Testis (tissue), 3 donors: ENCODE measurements around the gene PLEKHM2. TPM values are rescaled to one million over a fixed set of nuclear protein-coding genes. Genes with fewer than 3 reads are reported as not detected.

Source experiments
- DNase-seq: peaks from one replicate; pipeline ENCODE4 v3.0.0-alpha.2; 2019
- H3K27ac ChIP-seq, 2 donors: fragments of 200-600 bp; sonication (generic); one replicate each; pipeline ENCODE4 v1.5.1; 2019
- H3K27me3 ChIP-seq: fragments of 200-600 bp; sonication (generic); one replicate; pipeline ENCODE4 v1.5.1; 2019
- H3K36me3 ChIP-seq: fragments of 200-600 bp; sonication (generic); one replicate; pipeline ENCODE4 v1.5.1; 2017; ENCODE audit warnings: low read depth; ENCODE audit errors: missing control alignments
- H3K4me1 ChIP-seq: fragments of 200-600 bp; sonication (generic); one replicate; pipeline ENCODE4 v1.5.1; 2019
- H3K4me3 ChIP-seq, 2 donors: fragments of 200-600 bp; sonication (generic); one replicate each; pipeline ENCODE4 v1.5.1; 2017 to 2019
- H3K9me3 ChIP-seq: fragments of 200-600 bp; sonication (generic); one replicate; pipeline ENCODE4 v1.5.1; 2017
- CTCF ChIP-seq, 3 experiments: fragments of 450-650 bp in 2 of 3; fragments of 200-600 bp in 1 of 3; sonication (generic) in 1 of 3; IDR thresholded peaks; one replicate each; pipeline ENCODE4 v1.5.1; 2016 to 2019; ENCODE audit warnings: antibody characterized with exemption in 3 of 3, mild to moderate bottlenecking in 2 of 3, moderate library complexity in 1 of 3
- POLR2A ChIP-seq: fragments of 450-650 bp; IDR thresholded peaks from one replicate; pipeline ENCODE4 v1.6.1; 2017; ENCODE audit warnings: antibody characterized with exemption, mild to moderate bottlenecking, moderate library complexity
- WGBS, 2 donors: methylation state at CpG; one replicate each; pipeline ENCODE4 v1.1.5; 2018; 5-methylcytosine and 5-hydroxymethylcytosine counted together
- intact Hi-C: fragments of 100-400 bp; cut with DNase I; formaldehyde crosslinking; loops from one replicate; pipeline ENCODE4 v1.15.1; 2023; ENCODE audit warnings: low total_unique reads
- polyA plus RNA-seq: library from polyadenylated mRNA; stranded (reverse); fragments of 350-450 nt; fragmentation: Illumina TruSeq; extraction: RNeasy Lipid Tissue Mini Kit (QIAGEN cat#74804); gene quantifications from one replicate; pipeline ENCODE4 v1.2.3, GENCODE V29; 2014; ENCODE audit warnings: low read depth, low replicate concordance; ENCODE audit not compliant: insufficient read depth
- total RNA-seq, 2 donors: library from RNA; depleted of rRNA; stranded (reverse); fragments of >200 nt; gene quantifications; one replicate each; pipeline ENCODE4 v1.2.3, GENCODE V29; 2016

PLEKHM2 gene
- total and polyA plus RNA-seq, 3 donors from 2014 or later, result 61.9 to 98.4 (median 70.2) TPM

- WGBS, 2 donors, result 79 to 84% methylated on average over 2 of the region's 2 CpGs
- Histone ChIP-seq H3K27ac (no peak overlapping the region), H3K27me3 (no peaks in the 10 kb centered on the region), H3K9me3 (no peaks in the 10 kb centered on the region), H3K4me1 (peaks cover 18% of the 10 kb centered on the region), H3K4me3 (no peak overlapping the region), H3K36me3 (no peaks in the 10 kb centered on the region)
- TF ChIP-seq CTCF (IDR thresholded peaks at IDR 0.05) (no peak), POLR2A (no peak)
- intact Hi-C loops, result no loop called here
- no peak for DNase-seq
Measured at GRCh38 chr1:15755021-15755645, 71.0 kb downstream of the PLEKHM2 start.

- intact Hi-C loops, result no loop called here
- H3K4me1 ChIP-seq, result peaks cover 20% of the 10 kb centered on the region
- no peaks in the 10 kb centered on the region for H3K9me3 ChIP-seq
- no peak for DNase-seq
- no peaks in the 10 kb centered on the region for H3K27me3 ChIP-seq
- TF ChIP-seq POLR2A (no peak), CTCF (IDR thresholded peaks at IDR 0.05) (no peak)
- no peak overlapping the region for H3K4me3 ChIP-seq
- no peaks in the 10 kb centered on the region for H3K36me3 ChIP-seq
- no peak overlapping the region for H3K27ac ChIP-seq
- 88 to 90% methylated on average over 4 of the region's 4 CpGs for WGBS, 2 donors
Measured at GRCh38 chr1:15755646-15756040, 71.5 kb downstream of the PLEKHM2 start.

- Histone ChIP-seq H3K27ac (peak overlapping the region in 1 of 2 donors; percentile 93), H3K36me3 (no peaks in the 10 kb centered on the region), H3K4me1 (peaks cover 27% of the 10 kb centered on the region), H3K9me3 (no peaks in the 10 kb centered on the region), H3K27me3 (no peaks in the 10 kb centered on the region), H3K4me3 (no peak overlapping the region)
- intact Hi-C loops, result no loop called here
- no peak for TF ChIP-seq CTCF (IDR thresholded peaks at IDR 0.05)
- no peak for TF ChIP-seq POLR2A
- WGBS, 2 donors, result 63 to 86% methylated on average over 17 to 21 of the region's 21 CpGs
- peak; percentile 25 for DNase-seq
Measured at GRCh38 chr1:15756143-15757015, 72.3 kb downstream of the PLEKHM2 start.

- Histone ChIP-seq H3K4me3 (peak overlapping the region in 1 of 2 donors; percentile 76), H3K27ac (peak overlapping the region; percentile 89 to 93), H3K27me3 (no peaks in the 10 kb centered on the region), H3K4me1 (peaks cover 32% of the 10 kb centered on the region), H3K9me3 (no peaks in the 10 kb centered on the region), H3K36me3 (no peaks in the 10 kb centered on the region)
- no peak for DNase-seq
- TF ChIP-seq CTCF (IDR thresholded peaks at IDR 0.05), result no peak
- TF ChIP-seq POLR2A, result no peak
- intact Hi-C loops, result no loop called here
- WGBS, 2 donors, result 55 to 60% methylated on average over 8 to 9 of the region's 9 CpGs
Measured at GRCh38 chr1:15757016-15757543, 73.0 kb downstream of the PLEKHM2 start.
